Measurements from ENCODE around the gene MBD3L1.

Gene MBD3L1

DNA sequence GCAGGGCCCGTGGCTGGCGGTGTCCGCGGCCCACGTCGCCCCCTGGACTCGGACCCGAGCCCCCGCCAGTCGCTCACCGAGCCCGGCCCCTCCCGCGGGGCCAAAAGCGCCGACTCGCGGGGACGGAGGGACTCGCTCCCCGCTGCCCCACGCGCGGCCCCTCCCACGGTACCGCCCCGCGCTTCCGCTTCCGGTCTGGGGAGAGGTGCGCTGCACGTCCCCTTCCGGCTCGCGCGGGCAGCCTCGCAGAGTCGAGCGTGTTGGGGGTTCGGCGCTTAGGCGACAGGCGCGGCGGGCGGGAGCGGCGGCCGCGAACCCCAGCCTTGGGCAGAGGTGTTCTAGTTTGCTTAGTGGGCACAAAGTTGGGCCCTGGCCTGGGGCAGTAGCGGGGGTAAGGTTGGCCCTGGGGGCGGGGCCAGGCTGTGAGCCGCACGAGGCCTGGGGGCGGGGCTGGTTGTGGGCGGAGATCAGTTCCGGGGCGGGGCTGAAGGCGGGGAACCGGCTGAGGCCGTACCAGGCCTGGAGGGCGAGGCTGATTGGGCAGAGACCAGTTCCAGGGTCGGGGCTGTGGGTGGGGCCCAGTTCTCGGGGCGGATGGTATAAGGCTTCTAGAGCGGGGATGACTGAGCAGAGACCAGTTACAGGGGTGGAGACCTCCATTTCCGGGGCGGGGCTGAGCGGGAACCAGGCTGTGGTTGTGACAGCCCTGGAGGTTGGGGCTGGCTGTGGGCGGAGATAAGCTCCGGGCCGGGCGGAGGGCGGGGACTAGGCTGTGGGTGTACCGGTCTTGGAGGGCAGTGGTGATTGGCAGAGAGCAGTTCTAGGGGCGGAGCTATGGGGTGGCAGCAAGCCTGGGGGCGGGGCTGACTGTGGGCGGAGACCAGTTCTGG, at the start of gene MBD3L1, which contains the start of gene ZNF558:
Gene MBD3L1, plus strand, starts transcription at position 246 of the 890 bp plus-strand sequence. CDS start 10,302 bp downstream, outside the sequence.
Gene ZNF558, minus strand, starts transcription at position 173 of the 890 bp plus-strand sequence. CDS start 9,645 bp downstream, outside the sequence.
- peak; percentile 94 to 100 (median 99) for DNase-seq

DNA sequence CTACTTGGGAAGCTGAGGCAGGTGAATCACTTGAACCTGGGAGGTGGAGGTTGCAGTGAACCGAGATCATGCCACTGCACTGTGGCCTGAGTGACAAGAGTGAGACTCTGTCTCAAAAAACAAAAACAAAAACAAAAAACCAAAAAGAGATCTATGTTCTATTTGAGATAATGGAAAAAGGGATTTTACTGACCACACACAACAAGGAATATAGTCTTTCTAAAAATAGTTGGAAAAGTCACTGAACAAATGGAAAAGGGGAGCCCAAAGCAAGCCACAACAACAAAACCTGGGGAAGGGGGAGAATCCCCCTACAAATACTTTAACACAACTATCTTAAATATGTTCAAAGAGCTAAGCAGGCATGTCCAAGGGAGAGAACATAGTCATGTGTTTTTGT, 37.4 kb upstream of the MBD3L1 start:
- DNase-seq, result no peak

GRCh38 chr19:8806661-8807060, 25.5 kb upstream of the MBD3L1 start:
- DNase-seq, result no peak

DNA sequence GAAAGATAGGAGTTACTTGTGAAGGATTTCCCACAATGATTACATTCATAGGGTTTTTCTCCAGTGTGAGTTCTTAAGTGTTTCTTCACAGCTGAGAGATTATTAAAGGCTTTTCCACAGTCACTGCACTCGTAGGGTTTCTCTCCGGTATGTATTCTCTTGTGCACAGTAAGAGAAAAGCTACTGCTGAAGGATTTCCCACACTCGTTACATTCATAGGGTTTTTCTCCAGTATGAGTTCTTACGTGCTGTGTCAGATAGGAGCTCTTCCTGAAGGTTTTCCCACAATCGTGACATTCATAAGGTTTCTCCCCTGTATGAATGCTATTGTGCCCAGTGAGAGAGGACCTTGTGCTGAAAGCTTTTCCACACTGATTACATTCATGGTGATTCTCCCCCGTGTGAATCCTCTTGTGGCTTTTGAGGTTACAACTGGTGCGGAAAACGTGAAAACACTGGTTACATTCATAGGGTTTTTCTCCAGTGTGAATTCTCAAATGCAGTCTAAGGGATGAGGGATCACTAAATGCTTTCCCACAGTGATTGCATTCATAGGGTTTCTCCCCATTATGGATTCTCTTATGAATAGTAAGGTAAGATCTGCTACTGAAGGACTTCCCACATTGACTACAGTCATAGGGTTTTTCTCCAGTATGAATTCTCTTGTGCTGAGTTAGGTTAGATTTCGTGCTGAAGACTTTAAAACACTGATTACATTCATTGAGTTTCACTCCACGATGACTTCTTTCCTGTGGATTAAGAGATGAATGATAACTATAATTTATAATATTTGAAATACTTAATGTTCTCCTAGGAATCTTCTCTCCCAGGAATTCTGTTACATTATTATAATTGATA, 20.6 kb upstream of the MBD3L1 start:
- no peak for DNase-seq

- no peak for DNase-seq
Observed at GRCh38 chr19:8814176-8814575, 18.0 kb upstream of the MBD3L1 start.

DNA sequence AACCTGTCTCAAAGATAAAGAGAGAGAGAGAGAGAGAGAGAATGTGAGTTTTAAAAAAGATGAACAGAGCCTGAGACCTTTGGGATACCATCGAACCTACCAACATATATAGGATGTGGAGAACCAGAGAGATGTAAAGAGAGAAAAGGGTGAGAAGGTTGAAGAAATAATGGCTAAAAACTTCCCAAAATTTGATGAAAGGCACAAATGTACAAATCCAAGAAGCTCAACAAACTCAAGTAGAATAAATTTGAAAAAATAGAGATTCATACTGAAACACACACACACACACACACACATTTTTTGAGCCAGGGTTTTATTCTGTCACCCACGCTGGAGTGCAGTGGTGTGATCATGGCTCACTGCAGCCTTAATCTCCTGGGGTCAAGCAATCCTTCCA, 16.4 kb upstream of the MBD3L1 start:
- no peak for DNase-seq

DNA sequence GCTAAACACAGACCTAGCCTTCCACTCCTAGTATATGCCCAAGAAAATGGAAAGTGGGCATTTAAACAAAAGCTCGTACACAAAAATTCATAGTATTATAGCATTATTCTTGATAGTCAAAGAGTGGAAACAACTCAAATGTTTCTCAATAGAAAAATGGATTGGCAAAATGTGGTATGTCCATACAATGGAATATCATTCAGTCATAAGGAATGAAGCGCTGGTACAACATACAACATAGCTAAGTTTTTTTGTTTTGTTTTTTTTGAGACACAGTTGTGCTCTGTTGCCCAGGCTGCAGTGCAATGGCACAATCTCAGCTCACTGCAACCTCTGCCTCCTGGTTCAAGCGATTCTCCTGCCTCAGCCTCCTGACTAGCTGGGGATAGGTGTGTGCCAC, 11.9 kb upstream of the MBD3L1 start:
- DNase-seq, result no peak

- DNase-seq, result no peak
Observed at GRCh38 chr19:8821748-8822241, 10.4 kb upstream of the MBD3L1 start.

GRCh38 chr19:8826371-8826770, 5.8 kb upstream of the MBD3L1 start:
- DNase-seq, result no peak

- DNase-seq, result no peak
Observed at GRCh38 chr19:8827277-8827676, 4.9 kb upstream of the MBD3L1 start.

DNA sequence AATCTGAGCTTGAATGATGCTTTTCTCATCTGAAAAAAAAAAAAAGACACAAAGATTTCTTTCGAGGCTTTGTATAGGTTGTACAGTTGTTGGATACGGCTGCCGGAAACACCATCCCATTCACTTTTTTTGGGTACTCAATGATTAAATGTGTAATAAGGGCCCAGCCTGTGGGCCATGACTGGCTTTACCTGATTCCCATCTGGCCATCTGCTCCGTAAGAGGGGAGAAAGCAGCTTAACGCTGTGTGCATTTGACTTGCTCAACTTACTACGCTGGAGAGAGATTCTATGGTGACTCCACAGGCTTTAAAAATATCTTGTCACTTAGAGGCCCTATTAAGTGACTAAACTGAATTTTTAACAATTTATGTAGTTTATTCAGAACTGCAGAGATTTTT, 804 bp upstream of the MBD3L1 start:
- DNase-seq, result no peak

DNA sequence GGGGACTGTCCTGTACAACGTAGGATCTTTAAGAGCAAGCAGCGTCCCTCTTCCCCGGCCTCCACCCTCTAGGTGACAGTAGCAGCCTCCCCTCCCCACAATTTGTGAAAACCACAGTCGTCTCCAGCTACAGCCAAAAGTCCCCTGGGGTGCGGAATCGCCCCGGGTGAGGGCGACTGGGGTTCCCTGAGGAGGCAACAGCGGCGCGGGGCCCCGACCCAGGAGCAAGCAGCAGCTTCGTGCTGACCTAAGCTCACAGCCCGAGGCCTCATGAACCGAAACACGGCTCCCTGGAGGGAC, 395 bp upstream of the MBD3L1 start:
- peak in 2 of 56 donors; percentile 63 to 64 for DNase-seq

DNA sequence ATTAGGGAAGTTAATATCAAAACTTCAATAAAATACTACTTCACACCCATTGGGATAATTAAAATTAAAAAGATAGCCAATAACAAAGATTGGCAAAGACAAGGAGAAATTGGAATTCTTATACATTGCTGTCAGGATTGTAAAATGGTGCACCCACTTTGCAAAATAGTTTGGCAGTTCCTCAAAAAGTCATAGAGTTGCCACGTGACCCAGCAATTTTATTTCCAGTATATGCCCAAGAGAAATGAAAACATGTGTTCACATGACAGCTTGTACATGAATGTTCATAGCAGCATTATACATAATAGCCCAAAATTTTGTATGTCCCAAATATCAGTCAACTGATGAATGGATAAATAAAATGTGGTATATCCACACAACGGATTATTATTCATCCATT, 3.3 kb downstream of the MBD3L1 start:
- DNase-seq, result no peak

DNA sequence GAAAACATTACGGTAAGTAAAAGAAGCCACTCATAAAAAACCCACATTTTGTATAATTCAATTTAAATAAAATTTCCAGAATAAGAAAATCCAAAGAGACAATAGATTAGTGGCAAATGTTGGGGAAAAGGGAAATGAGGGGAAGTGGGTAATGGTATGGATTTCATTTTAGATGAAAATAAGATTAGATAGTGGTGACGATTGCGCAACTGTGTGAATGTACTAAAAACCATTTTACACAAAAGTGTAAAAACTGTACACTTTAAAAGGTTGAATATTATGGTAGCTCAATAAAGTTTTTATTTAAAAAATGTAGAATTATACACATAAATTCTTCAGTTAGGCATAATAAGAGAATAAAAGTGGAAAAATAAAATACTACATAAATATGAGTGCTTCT, 3.7 kb downstream of the MBD3L1 start:
- DNase-seq, result no peak

GRCh38 chr19:8840708-8841107, 8.5 kb downstream of the MBD3L1 start:
- DNase-seq, result no peak

- no peak for DNase-seq
Observed at GRCh38 chr19:8846819-8847218, 14.6 kb downstream of the MBD3L1 start.

GRCh38 chr19:8849232-8849631, 17.1 kb downstream of the MBD3L1 start:
- no peak for DNase-seq

DNA sequence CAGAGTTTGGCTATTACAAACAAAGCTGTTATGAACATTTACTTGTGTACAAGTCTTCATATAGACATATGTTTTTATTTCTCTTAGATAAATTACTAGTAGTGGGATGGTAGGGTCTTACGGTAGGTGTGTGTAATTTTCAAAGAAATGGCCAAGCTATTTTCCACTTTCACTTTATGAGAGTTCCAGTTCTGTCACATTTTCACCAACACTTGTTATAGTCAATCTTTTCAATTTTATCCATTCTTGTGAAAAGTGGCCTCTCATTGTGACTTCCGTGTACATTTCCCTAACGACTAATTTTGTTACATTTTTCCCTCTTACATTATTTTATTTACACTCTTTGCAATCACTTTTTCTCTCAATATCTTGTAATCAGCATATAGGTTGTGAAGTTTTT, 18.3 kb downstream of the MBD3L1 start:
- no peak for DNase-seq

DNA sequence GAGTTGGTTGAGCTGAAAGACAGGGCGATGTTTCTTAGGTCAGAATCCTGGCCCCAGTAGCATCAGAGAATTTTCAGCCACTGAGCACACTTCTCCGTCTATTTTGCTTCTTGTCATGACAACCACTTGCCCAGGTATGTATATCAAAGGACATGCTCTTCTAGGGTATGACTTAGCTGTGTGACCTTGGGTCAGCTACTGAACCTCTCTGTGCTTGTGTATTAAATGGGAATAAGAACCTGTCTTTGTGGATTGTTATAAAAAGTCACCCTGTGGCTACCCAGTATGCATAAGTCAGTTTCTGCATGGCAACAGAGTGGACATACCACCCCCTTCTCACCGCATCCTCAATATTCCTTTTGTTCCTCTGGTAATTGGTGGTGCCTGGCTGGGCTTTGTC, 26.1 kb downstream of the MBD3L1 start:
- no peak for DNase-seq

GRCh38 chr19:8866344-8866743, 34.2 kb downstream of the MBD3L1 start:
- no peak for DNase-seq

- DNase-seq, result no peak
Observed at GRCh38 chr19:8877854-8878705, 45.9 kb downstream of the MBD3L1 start.
